ENCODE measurements around the gene ANKH. TPM values are rescaled to one million over a fixed set of nuclear protein-coding genes. Genes with fewer than 3 reads are reported as not detected.

The ANKH gene
- total RNA-seq, 1 experiment from 2014 or later: 4.7 TPM

- POLR2A ChIA-PET: no interaction called here
- Mint-ChIP-seq H3K4me3 (ENCODE audit: unreplicated experiment) (no peak overlapping the region), H3K4me1 (ENCODE audit: low read depth, unreplicated experiment) (peaks cover under 1% of the 10 kb centered on the region), H3K27ac (ENCODE audit: unreplicated experiment) (no peak overlapping the region), H3K9me3 (ENCODE audit: unreplicated experiment) (no peaks in the 10 kb centered on the region), H3K27me3 (ENCODE audit: insufficient read depth, unreplicated experiment) (no peaks in the 10 kb centered on the region), H3K36me3 (ENCODE audit: insufficient read depth, unreplicated experiment) (peaks cover 58% of the 10 kb centered on the region)
- peaks cover 2% of the 10 kb centered on the region; the same call in 1 of the 2 replicates for H3K36me3 ChIP-seq (ENCODE audit: control insufficient read depth, insufficient read depth, low read length)
- no peaks in the 10 kb centered on the region for H3K4me1 ChIP-seq
- DNase-seq: no peak
- H3K4me3 ChIP-seq (ENCODE audit: low read depth, low read length): no peak overlapping the region
- intact Hi-C loops (cut with micrococcal nuclease; ENCODE audit: unreplicated experiment): no loop called here
- no peaks in the 10 kb centered on the region for H3K27me3 ChIP-seq (replicated peaks; ENCODE audit: control insufficient read depth, insufficient read depth, low read length)
- CTCF ChIA-PET: no interaction called here
- H3K9me3 ChIP-seq: no peaks in the 10 kb centered on the region
- TF ChIP-seq CTCF (IDR thresholded peaks at IDR 0.05; ENCODE audit: insufficient read depth in 1 of 2, low read depth in 1 of 2, low read length in 1 of 2, severe bottlenecking in 1 of 2, unreplicated experiment in 1 of 2): no peak
- BruUV-seq (replicated peaks): no TSS peak
Measured at GRCh38 chr5:14678773-14679334, 192.7 kb downstream of the ANKH start.

GRCh38 chr5:14676320-14676719 is 195.3 kb downstream of the ANKH start:
- Histone ChIP-seq H3K9me3 (no peaks in the 10 kb centered on the region), H3K27me3 (replicated peaks; ENCODE audit: control insufficient read depth, insufficient read depth, low read length) (no peaks in the 10 kb centered on the region), H3K36me3 (ENCODE audit: control insufficient read depth, insufficient read depth, low read length) (no peaks in the 10 kb centered on the region; the same call in 1 of the 2 replicates), H3K4me3 (ENCODE audit: low read depth, low read length) (no peak overlapping the region), H3K4me1 (peaks cover 15% of the 10 kb centered on the region)
- intact Hi-C loops (cut with micrococcal nuclease; ENCODE audit: unreplicated experiment): no loop called here
- no peak for TF ChIP-seq CTCF (IDR thresholded peaks at IDR 0.05; ENCODE audit: insufficient read depth in 1 of 2, low read depth in 1 of 2, low read length in 1 of 2, severe bottlenecking in 1 of 2, unreplicated experiment in 1 of 2)
- no TSS peak for BruUV-seq (replicated peaks)
- Mint-ChIP-seq H3K36me3 (ENCODE audit: insufficient read depth, unreplicated experiment) (peaks cover 47% of the 10 kb centered on the region), H3K4me1 (ENCODE audit: low read depth, unreplicated experiment) (peaks cover 26% of the 10 kb centered on the region), H3K27me3 (ENCODE audit: insufficient read depth, unreplicated experiment) (no peaks in the 10 kb centered on the region), H3K27ac (ENCODE audit: unreplicated experiment) (no peak overlapping the region), H3K9me3 (ENCODE audit: unreplicated experiment) (no peaks in the 10 kb centered on the region), H3K4me3 (ENCODE audit: unreplicated experiment) (no peak overlapping the region)
- ChIA-PET CTCF (no interaction called here), POLR2A (interaction anchor here (0.5 kb wide), 1 partner anchor 92 kb away, joined by 3 read pairs; no protein-coding TSS in a partner anchor)
- DNase-seq: no peak

- TF ChIP-seq CTCF (IDR thresholded peaks at IDR 0.05; ENCODE audit: insufficient read depth in 1 of 2, low read depth in 1 of 2, low read length in 1 of 2, severe bottlenecking in 1 of 2, unreplicated experiment in 1 of 2): no peak
- no TSS peak for BruUV-seq (replicated peaks)
- Histone ChIP-seq H3K27me3 (replicated peaks; ENCODE audit: control insufficient read depth, insufficient read depth, low read length) (no peaks in the 10 kb centered on the region), H3K9me3 (no peaks in the 10 kb centered on the region), H3K4me1 (peaks cover 20% of the 10 kb centered on the region), H3K4me3 (ENCODE audit: low read depth, low read length) (no peak overlapping the region), H3K36me3 (ENCODE audit: control insufficient read depth, insufficient read depth, low read length) (no peaks in the 10 kb centered on the region; the same call in 1 of the 2 replicates)
- intact Hi-C loops (cut with micrococcal nuclease; ENCODE audit: unreplicated experiment): no loop called here
- ChIA-PET POLR2A (interaction anchor here (0.5 kb wide), 1 partner anchor 93 kb away, joined by 3 read pairs; no protein-coding TSS in a partner anchor), CTCF (no interaction called here)
- Mint-ChIP-seq H3K9me3 (ENCODE audit: unreplicated experiment) (no peaks in the 10 kb centered on the region), H3K4me1 (ENCODE audit: low read depth, unreplicated experiment) (peaks cover 30% of the 10 kb centered on the region), H3K27me3 (ENCODE audit: insufficient read depth, unreplicated experiment) (no peaks in the 10 kb centered on the region), H3K27ac (ENCODE audit: unreplicated experiment) (no peak overlapping the region), H3K36me3 (ENCODE audit: insufficient read depth, unreplicated experiment) (peaks cover 49% of the 10 kb centered on the region), H3K4me3 (ENCODE audit: unreplicated experiment) (no peak overlapping the region)
- no peak for DNase-seq
Measured at GRCh38 chr5:14675865-14676300, 195.7 kb downstream of the ANKH start.

All from Caco-2 (cell line).